Activated effector memory CD4-positive, alpha-beta T cell treated with anti-CD3 and anti-CD28 coated beads, Interleukin-2, amount 50 U/mL, for 16 hours (primary cell): ENCODE measurements around the gene RADIL.

Experiments used
- DNase-seq: peaks from one replicate; pipeline ENCODE4 v3.0.0-alpha.2; 2020

Gene RADIL

GRCh38 chr7:4825081-4825480 is 58.4 kb downstream of the RADIL start:
- no peak for DNase-seq

- DNase-seq, result peak; percentile 54
Observed at GRCh38 chr7:4824120-4824775, 59.3 kb downstream of the RADIL start.

DNA sequence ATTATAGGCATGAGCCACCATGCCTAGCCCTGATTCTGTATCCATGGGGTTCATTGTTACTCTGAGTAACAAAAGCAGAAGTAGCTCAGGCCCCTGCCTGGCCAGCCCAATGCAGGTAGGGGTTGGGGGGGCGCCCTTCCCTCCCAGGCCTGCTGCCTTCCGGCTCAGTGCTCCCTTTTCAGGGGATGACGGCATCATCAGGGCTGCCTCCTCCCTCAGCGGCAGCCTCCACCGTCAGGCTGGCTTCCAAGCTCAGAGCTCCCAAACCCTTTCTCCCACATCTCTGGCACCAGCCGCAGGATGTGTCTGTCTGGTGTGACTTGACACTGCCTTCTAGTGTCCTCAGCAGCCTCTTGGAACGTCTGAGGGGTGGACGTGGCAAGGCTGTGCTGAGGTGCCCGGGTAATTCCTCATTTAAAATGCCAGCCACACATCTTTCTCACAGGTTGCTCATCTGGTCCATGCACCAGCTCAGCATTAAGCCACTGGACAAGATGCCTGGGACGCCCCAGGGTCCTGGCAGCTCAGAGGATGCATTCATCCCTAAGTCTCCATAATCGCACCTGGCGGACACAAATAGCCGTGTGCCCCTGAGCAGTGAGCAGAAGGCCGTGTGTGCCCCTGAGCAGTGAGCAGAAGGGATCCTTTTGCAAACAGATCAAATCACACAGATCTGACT is 59.9 kb downstream of the RADIL start:
- DNase-seq, result no peak

DNA sequence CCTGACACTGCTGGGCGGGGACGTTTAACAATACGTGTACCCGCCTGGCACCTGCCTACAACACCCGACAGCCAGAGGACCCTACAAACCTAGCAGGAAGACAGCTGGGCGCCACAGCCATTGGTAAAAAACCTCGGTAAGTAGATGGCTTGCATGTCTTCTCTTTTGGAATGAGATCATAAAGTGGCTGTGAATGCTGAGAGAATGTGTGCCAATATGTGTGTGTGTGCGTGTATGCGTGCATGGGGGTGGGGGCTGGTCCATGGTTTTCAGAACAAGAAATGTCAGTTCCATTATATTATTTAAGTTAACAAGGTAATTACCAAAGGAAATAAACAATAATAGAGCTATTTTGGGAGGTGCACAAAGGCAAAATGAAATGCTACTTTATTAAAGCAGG is 60.8 kb downstream of the RADIL start:
- DNase-seq, result no peak

- DNase-seq, result no peak
Observed at GRCh38 chr7:4820967-4821471, 62.5 kb downstream of the RADIL start.

GRCh38 chr7:4820405-4820966 is 63.0 kb downstream of the RADIL start:
- DNase-seq, result no peak

GRCh38 chr7:4819560-4820404 is 63.7 kb downstream of the RADIL start:
- no peak for DNase-seq

- DNase-seq, result no peak
Observed at GRCh38 chr7:4818000-4818794, 65.3 kb downstream of the RADIL start.

DNA sequence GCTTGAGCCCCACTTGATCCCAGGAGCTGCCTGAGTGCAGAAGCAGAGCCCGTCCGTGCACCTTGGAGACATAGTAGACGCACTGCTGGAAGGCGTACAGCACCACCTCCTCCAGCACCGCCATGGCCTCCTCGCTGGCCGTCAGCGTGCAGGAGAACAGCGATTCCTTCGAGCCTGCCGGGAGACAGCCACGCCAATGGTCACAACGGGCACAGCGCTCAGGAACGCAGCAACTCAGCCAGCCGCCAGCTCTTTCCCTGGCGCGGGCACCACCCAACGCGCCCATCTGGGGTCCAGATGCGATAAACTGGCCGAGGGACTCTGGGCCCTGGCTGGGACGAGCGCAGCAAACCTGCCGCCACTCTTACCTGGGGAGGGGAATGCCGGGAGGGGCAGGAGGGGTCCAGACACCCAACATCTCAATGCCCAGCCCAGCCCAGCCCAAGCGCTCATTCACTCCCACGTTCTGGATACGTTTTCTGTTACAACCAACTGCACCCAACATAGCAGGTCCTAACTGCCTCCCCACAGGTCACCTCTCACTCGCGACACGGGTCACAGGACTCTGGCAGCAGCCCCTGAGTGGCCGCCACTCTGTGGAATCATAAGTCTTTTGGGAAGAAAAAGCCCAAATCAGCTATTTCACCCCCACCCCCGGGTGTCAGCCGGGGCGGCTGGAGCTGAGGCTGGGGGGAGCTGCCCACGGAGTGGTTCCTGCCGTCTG is 66.2 kb downstream of the RADIL start:
- DNase-seq, result no peak

- DNase-seq, result no peak
Observed at GRCh38 chr7:4816419-4817080, 67.0 kb downstream of the RADIL start.

GRCh38 chr7:4815609-4816418 is 67.7 kb downstream of the RADIL start:
- DNase-seq, result no peak

DNA sequence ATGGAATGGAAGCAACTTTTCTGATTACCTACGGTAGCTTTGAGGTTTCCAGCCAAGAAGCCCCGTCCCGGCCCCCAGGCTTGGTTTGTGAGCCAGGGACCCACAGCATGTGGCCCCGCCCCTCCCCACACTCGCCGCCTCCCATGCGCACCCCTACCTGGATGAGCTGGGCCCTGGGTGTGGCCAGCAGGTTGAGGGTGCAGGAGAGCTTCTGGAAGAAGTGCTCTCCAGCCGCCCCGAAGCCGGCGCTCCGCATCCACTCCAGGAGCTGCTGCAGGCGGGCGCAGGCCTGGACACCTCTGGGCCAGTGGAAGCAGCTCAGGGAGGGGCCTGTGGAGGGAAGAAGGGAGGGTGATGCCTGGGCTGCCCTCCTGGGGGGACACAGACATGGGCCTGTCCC is 68.4 kb downstream of the RADIL start:
- DNase-seq, result no peak

GRCh38 chr7:4814433-4814832 is 69.1 kb downstream of the RADIL start:
- no peak for DNase-seq

DNA sequence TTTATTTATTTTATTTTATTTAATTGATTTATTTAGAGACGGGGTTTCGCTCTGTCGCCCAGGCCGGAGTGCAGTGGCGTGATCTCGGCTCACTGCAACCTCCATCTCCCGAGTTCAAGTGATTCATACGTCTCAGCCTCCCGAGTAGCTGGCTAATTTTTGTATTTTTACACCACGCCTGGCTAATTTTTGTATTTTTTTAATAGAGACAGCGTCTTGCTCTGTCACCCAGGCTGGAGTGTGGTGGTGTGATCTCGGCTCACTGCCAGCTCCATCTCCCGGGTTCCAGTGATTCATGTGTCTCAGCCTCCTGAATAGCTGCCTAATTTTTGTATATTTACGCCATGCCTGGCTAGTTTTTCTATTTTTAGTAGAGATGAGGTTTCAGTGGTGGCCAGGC is 73.8 kb downstream of the RADIL start:
- no peak for DNase-seq

DNA sequence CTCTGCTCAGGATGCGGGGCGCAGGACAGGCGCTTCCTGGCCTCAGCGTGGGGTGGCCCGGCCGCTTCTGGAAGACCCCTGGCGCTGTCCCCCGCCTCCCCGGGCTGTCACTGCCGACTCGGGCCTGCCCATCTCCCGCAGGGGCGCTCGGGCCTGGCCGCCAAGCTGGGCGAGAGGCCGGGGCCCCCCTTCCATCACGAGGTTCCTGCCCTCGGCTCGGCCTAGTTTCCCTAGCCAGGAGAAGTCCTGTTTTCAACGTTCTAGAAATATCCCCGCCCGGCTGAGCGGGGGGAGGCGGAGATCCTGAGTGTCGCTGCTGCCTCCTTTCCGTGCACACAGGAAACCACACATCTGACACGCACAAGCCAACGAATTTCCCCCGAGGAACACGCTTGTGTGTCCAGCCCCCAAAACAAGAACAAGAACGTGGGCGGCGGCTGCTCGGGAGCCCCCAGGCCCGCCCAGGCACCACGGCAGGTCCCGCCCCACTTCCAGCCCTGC is 74.4 kb downstream of the RADIL start:
- DNase-seq, result peak; percentile 73

GRCh38 chr7:4808565-4808964 is 75.0 kb downstream of the RADIL start:
- DNase-seq, result no peak

DNA sequence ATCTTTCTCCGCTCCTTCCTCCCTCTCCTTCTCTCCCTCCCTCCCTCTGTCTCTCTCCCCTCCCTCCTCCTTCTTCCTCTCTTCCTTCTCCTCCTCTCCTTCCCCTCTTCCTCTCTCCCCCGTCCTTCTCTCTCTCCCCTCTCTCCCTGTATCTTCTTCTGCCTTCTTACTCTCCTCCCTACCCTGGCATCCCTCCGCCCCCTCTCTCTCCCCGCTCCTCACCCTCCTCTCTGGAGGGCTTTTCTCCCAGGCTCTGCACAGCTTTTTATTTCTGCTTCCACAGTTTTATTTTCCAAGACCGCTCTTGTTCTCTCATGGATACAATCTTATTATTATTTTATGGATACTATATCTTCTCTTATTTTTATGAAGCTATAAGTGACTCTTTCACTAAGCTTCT is 75.5 kb downstream of the RADIL start:
- DNase-seq, result no peak

GRCh38 chr7:4807598-4808016 is 75.9 kb downstream of the RADIL start:
- no peak for DNase-seq

- DNase-seq, result no peak
Observed at GRCh38 chr7:4806983-4807597, 76.4 kb downstream of the RADIL start.

- DNase-seq, result no peak
Observed at GRCh38 chr7:4805984-4806300, 77.6 kb downstream of the RADIL start.
